Frontal cortex (tissue), 4 donors: ENCODE data around the gene COL6A3. TPM values are rescaled to one million over a fixed set of nuclear protein-coding genes. Genes with fewer than 3 reads are reported as not detected.
A peak's percentile ranks its signal among the peaks of the same experiment; 100 is the strongest.
"Not testable (repeated sequence)": the region's sequence is repeated elsewhere in the genome, so short reads cannot be mapped to it uniquely, and the experiment has no call there.

Experiments
- DNase-seq, 2 donors: peaks; one replicate each; pipeline ENCODE4 v3.0.0; 2012; ENCODE audit warnings: low spot score in 2 of 2
- FAIRE-seq: peaks from 2 replicates; lab custom pipeline; 2012; peaks lifted over from hg19 to GRCh38; lab: Jason Lieb, UNC
- total RNA-seq: library from RNA; depleted of rRNA; stranded (reverse); fragments of >200 nt; gene quantifications from one replicate; pipeline ENCODE4 v1.2.3, GENCODE V29; 2014
- donor health status: control.
- donor health status: control.
- donor health status: control.

Gene COL6A3
- total RNA-seq, 1 donor from 2014 or later = 12.2 TPM

DNA sequence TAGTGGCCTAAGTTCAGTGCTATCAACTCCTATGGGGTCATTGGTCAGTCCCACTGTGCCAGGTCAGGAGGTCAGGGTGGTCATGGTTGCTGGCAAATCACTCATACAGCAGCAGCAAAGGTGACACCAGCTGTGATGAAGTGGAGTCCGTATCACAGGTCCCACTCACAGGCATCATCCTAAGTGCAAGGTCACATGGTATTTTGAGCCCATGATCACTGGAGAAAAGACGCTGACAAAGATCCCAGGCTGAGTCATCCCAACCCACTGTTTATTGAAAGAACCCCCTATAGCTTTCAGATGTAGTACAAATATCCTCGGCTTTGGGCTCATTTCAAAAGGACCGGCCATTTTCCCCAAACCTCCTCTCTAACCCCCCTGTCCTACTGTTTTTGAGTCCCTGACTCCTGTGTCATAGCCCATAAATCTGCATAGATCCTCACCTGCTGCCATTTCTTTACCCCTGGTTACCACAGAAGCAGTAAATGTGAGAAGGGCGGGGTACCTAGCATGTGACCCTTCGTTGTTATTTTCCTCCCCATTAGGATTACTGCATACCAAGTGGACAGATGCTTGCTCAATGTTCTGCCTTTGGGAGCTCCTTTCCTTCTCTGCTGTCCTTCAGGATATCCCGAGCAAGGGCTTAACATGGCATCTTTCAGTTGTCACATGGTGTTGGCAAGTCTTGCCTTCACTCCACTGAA lies 107.7 kb downstream of the COL6A3 start:
- no peak for DNase-seq
- no peak for FAIRE-seq

DNA sequence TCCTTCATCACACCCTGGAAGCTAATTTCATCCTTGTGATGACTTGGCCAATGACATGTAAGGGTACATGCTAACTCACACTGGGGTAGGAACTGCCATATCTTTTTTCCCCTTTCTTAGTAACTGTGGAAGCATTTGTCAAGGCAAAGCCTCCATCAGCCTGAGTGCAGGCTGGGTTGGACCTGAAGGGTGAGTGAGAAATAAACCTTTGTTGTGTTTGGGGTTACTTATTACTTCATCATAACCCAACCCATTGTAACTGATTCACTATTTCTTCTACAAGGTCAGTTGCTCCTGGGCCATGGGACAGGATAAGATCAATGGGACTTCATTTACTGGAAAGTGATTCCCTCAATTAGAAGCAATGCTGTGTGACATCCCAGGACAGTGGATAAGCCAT lies 108.4 kb downstream of the COL6A3 start:
- FAIRE-seq = no peak
- DNase-seq = no peak

DNA sequence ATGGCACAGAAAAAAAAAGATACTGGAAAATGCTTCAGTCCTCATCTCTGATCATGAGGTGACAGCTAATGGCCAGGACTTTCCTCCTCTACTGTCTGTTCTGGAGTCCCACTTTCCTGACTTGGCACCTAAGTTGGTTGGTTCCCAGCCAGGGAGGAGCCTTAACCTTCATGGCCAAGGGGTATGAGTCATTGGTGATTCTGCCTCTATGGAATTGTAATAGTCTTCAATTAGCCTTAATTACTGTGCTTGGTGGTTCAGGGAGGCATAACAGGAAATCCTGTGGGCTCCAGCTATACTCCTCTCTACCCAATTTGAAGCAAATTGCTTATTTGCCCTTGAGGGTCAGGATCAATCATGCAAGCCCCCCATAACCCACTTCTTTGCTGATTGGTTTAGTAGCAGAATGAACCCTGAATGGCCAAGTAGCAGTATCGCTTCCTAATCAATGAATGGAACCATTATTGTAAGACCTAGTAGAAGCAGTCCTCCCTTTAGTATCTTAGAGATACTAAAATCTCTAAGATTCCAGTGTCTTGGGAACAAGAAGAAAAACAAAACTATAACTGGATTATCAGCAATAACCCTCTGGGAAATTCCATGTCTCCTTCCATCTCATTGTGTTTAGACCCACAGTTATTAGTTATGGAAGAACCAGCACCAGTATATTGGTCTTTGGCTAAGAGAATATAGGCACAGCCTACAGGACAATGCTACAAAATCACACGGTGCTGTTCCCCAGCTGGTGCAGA lies 109.0 kb downstream of the COL6A3 start:
- no peak for DNase-seq
- FAIRE-seq = no peak

DNA sequence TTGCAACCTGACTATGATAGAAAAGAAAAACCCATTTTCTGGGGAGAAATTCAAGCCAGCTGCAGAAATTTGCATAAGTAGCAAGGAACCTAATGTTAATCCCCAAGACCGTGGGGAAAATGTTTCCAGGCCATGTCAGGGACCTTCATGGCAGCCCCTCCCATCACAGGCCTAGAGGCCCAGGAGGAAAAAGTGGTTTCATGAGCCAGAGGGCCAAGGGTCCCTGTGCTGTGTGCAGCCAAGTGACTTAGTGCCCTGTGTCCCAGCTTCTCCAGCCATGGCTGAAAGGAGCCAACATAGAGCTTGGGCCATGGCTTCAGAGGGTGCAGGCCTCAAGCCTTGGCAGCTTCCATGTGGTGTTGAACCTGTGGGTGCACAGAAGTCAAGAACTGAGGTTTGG lies 110.7 kb downstream of the COL6A3 start:
- not testable (repeated sequence) for DNase-seq, FAIRE-seq

DNA sequence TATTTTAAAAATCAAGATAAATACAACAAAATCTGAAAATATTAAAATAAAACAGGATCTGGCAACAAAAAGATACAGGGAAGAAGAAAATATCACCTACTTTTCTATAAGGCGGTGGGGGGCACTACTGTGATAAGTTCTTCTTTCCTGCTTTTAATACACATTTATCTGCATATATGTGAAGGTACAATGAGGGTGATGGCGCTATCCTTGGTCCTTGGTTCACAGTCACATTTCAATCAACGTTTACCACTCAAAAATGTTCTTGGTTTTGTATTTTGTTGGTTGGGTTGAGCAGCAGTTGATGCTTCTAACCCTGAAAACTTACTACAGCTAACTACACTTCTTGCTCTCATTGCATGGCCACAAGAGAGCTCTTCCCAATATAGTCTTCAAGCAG lies 112.4 kb downstream of the COL6A3 start:
- no peak for DNase-seq
- no peak for FAIRE-seq

DNA sequence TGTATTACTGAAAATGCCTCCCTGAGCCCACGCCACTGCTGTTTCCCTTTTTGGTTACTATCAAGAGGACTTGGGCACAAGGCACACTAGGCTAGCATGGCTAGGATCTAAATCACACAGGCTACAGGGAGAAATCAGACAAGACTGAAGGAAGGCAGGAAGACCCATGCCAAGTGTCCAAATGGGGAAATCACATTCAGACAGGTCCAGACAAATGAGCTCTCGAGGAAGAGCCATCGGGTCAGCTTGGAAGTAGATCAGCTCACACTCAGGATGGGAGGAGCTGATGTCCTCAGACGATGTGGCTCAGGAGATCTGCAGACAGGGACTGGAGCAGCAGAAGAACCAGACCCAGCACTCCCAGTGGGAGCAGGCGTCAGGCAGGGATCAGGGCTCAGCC lies 113.2 kb downstream of the COL6A3 start:
- no peak for FAIRE-seq
- no peak for DNase-seq

DNA sequence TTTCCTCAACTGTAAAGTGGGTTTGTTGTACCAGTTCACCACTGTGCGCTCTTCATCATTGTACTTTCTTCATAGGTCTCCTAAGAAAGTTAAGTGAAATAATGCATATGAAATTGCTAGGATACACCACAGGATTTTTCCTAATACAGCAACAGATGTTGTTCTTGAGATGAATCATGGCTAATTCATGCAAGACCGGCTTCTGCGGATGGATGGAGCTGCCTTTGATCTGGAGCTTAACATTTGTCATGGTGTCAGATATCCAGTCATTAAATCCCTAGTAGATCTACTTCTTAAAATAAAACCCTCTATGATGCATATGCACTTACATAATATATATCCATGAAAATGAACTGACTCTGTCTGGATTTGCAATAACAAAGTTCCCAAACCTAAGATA lies 114.1 kb downstream of the COL6A3 start:
- DNase-seq = no peak
- FAIRE-seq = no peak

DNA sequence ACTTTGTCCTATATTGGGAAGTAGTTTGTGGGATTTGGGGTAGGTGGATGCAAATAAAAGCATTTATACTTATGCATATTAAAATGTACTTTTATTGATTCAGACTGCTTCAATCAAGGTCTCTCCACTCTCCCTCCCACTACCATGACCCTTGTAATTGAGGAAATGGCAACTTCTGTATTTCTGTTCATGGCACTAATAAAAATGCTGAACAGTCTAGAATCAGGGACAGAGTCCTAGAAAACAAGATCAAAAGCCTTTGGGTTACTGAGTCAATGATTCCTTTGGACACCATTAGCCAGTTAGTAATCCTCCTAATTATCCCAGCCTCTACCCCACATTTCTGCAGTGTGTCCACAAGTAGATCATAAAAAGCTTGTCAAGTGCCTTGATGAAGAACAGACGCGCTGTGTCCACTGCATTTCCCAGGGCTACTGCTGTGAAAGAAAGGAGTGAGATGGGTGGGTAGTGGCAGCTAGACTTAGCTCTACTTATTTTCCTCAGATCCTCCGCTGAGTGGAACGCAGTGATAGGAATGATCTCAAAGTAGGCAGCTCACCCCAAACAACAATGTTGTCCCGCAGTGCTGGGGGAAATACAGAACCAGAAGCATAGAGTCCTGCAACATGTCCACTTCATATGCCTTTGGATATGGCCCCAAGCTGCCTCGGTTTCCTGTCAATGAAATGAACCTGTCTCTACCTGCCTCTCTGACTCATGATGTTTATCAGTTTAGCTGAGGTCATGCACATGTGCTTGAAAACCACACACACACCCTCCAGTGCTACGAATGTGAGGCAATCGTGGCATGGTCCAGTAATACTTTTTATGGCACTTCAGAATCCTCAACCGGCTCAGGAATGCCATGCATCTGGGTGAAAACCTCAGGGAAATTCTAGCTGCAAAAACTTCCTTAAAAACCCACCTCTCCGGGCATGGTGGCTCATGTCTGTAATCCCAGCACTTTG lies 115.5 kb downstream of the COL6A3 start:
- FAIRE-seq (no peak), DNase-seq (no peak)

DNA sequence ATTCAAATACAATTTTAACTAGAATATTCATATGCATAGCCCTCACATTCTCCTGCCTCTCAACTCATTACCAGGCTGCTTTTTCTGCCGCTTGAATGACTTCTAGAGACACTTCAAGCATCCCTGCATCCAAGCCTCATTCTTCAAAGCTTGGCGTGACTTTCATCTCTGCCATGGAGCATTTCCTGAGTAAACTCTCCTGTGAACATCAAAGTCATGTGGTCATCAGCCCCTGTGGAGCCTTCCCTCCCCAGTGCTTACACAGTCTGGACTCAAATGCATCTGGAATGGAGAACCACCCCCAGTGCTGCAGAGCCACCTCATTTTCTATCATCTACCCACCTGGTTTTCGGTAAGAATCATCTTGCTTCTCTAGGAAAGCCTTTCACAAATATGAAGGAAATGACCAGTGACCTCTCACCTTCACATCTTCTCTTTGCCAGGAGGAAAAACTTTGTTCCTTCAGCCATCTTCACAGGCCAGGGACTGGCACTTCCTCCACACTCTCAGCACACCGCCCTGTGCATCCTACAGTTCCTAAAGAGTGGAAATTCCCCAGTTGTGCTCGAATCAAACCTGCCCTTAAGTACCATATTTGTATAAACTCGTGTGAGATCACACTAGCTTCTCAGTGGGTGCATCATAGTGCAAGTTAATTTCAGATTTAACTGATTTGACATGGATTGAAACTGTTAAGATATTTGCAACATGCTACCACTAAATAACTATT lies 116.4 kb downstream of the COL6A3 start:
- no peak for DNase-seq
- FAIRE-seq = no peak

DNA sequence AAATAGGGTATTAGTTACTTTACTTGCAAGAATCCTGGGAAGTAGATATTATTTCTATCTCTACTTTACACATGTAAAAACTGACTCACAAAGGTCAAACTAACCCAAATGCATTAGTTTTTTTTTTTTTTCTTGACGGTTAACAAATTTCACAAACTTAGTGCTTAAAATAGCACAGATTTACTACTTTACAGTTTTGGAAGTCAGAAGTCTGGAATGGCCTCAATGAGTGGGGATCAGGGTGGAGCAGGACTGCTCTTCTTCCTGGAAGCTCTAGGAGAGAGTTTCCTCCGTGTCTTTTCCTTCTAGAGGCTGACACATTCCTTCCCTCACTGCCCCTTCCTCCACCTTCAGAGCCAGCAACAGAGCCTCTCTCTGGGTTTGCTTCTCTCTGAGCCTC lies 117.2 kb downstream of the COL6A3 start:
- no peak for DNase-seq
- no peak for FAIRE-seq

DNA sequence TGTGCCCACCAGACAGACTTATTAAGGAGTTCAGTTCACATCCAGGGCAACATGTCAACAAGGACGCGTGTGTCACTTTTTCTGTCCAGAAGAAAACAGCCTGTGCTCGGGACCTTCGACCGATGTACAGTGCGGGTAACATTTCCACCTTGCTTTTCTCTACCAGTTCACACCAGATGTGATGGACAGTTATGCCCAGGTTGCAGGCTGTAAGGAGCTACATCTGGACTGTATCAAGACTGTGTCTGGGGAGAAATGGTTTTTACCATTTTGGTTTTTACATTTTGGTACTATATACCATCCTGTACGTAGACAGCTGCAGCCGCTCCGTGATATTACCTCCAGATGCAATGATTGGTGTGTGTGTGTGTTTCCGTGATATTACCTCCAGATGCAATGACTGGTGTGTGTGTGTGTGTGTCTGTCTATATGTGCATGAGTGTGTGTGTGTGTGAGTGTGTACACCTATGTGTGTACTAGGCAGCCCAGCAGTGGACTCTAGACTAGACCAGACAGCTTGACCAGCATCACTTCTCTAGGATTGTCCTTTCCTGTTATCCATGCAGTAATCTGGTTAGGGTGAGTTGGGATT lies 118.0 kb downstream of the COL6A3 start:
- DNase-seq (no peak), FAIRE-seq (no peak)

DNA sequence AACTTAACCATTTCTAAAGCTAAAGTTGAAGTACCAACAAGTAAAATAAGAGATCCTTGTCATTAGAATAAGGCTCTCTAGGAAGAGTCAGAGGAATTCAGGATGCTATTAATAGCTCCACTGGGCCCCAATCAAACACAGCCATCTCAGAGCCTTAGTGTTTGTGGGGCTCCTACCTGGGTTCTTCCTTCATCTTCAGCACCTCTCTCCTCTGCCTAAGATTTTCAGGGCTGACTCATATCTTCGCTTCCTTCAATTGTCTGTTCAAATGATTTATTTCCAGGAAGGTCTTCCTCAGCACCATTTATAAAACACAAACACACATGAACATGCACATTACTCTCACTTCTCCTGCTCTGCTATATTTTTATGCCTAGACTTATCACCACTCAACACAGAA lies 119.5 kb downstream of the COL6A3 start:
- FAIRE-seq (no peak), DNase-seq (no peak)

DNA sequence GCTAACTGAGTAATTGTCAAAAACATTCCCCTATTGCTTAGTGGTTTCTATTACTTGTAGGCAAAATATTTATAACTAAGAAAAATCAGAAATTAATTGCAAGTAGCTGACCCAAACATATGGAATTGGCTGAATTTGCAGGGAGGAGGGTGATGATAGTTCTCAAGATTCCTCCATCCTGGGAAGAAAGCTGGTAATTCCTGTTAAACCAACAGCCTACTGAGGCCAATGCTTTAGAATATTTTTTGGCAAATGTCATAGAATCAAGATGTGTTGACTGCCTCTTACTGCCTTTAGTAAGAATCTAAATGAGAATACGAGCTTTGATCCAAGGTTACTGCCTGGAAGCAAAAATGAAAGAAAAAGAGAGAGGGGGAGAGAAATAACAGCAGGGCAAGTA lies 120.0 kb downstream of the COL6A3 start:
- DNase-seq = no peak
- no peak for FAIRE-seq

DNA sequence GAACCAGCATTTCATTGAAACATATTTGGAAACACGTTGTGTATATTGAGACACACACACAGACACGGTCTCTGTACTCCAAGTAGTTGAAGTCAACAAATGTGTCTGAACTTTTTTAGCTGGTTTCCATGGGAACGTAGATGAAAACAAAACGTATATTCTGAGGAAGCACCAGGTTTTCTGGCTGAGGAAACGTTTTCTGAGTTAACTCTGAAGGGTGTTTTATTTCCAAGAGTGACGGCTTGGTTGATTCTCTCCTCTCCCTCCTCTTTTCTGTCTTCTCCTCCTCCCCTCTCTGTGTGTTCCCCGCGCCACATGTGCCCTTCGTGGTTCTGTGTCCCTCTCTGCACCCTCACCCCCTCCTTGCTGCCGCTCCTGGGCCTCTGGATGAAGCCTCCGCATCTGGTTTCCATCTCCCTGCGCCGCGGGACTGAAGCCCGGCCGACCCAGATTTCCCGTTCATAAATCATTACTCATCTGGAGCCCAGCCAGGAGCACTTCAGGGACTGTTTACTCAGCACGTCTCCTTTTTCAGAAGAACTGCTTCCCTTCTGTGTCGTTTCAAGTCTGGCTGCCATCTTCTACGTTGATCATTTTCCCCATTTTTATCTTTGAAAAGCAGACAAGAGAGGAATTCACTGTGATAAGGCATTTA lies 122.7 kb downstream of the COL6A3 start:
- no peak for FAIRE-seq
- peak in 1 of 2 donors; percentile 39 for DNase-seq

DNA sequence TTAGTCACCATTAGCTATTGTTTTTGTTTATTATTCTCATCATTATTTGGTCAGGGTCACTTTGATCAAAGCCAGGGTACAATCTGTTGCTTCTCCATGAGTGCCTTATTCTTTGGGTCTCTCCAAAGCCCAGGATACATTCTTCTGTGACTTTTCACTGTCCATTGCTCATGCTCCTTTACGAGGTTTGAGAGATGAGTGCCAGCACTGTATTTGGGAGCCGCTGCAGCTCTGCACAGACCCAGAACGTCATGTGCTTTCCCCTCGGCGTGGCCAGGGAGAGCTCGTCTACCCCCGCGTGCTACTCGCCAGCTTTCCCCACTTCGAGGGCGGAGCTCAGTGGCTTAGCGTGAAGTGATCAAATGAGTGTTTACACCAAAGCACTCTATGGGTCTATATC lies 123.7 kb downstream of the COL6A3 start:
- FAIRE-seq = no peak
- DNase-seq = no peak

DNA sequence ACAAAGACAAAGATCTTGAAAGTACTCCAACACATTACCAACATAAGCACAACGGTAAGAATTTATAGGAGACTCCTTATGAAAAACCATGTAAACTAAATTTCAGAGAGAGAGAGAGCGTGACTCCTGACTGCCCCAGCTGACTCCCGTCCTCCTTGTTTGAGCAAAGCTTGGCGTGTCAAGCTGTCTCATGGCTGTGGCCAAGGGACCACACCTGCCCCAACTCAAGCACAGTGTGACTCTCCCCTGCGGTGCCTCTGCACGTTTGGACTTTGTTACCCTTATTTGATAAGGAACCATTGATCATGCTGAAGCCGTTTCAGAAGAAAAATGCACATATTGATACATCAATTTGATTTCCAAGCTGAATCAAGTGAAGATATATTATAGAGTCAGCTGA lies 124.8 kb downstream of the COL6A3 start:
- FAIRE-seq (no peak), DNase-seq (no peak)

DNA sequence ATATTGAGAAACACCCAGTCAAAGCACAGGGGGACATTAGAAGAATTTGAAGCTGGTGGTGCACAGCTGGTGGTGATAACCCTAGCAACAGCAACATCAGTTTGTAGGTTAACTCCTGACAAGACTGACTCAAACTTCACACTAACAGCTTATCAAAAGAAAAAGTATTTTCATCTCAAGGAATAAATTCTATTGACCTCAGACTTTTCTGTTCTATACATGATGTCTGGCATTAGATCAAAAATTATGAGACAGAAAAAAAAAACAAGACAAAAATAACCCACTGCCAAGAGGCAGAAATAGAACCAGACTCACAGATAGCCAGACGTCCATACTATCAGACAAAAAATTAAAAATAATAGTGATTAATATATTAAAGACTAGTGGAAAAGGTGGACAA lies 126.1 kb downstream of the COL6A3 start:
- DNase-seq = no peak
- FAIRE-seq = no peak

DNA sequence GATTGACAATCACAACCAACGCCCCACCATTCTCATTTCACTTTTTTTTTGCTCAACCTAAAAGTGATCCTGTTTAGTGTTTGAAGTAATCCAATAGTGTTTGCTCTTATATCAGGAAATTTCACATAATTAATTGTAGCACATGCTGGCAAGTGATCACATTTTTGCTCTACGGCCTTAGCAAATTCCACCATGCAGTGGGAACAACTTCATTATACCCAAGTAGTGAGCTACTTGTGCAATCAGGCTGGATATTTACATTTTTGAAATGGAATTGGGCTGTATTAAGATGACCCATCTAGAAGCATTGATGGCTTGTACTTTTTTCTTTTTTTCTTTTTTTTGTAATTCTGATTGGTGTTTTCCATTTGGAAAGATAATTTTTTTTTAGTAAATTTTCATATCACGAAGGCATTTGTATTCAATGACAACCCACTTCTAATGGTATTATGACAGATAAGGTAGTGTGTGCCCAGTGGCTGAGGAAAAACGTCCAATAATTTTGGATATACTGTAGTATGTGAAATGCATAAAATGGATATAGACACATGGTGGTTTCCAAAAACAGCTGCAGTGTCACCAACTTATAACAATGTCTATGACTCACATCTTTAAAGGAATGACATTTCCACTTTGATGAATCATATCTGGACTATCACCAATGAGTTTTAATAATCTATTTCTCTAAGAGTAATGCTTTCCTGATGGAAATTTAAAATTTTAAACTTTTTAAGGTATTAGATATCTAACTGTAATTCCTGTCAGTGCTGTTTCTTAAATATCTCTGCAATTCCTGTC lies 130.6 kb downstream of the COL6A3 start:
- DNase-seq (no peak), FAIRE-seq (no peak)
